CD4-positive, alpha-beta T cell treated with Interleukin-12 subunit alpha and Interleukin-12 subunit beta, for 1 hour (primary cell): ENCODE data around the gene CDCP2.
"Not testable (repeated sequence)": the region's sequence is repeated elsewhere in the genome, so short reads cannot be mapped to it uniquely, and the experiment has no call there.

Experiments
- DNase-seq: peaks from one replicate; pipeline ENCODE4 v3.0.0-alpha.2; 2020

The CDCP2 gene

GRCh38 chr1:54112705-54113368 lies 40.0 kb downstream of the CDCP2 start:
- DNase-seq: no peak

GRCh38 chr1:54112027-54112426 lies 40.8 kb downstream of the CDCP2 start:
- DNase-seq: no peak

- no peak for DNase-seq
These were observed 41.2 kb downstream of the CDCP2 start for GRCh38 chr1:54111624-54112023.

GRCh38 chr1:54110996-54111395 lies 41.8 kb downstream of the CDCP2 start:
- no peak for DNase-seq

- no peak for DNase-seq
These were observed 43.4 kb downstream of the CDCP2 start for GRCh38 chr1:54109129-54110090.

- no peak for DNase-seq
These were observed 44.6 kb downstream of the CDCP2 start for GRCh38 chr1:54108156-54108555.

GRCh38 chr1:54107131-54107530 lies 45.7 kb downstream of the CDCP2 start:
- no peak for DNase-seq

GRCh38 chr1:54105736-54106269 lies 47.0 kb downstream of the CDCP2 start:
- no peak for DNase-seq

- no peak for DNase-seq
These were observed 47.7 kb downstream of the CDCP2 start for GRCh38 chr1:54105080-54105479.

GRCh38 chr1:54104613-54105012 lies 48.2 kb downstream of the CDCP2 start:
- not testable (repeated sequence) for DNase-seq

- no peak for DNase-seq
These were observed 49.4 kb downstream of the CDCP2 start for GRCh38 chr1:54103414-54103813.

GRCh38 chr1:54100500-54100899 lies 52.3 kb downstream of the CDCP2 start:
- DNase-seq: no peak

GRCh38 chr1:54099061-54099610 lies 53.7 kb downstream of the CDCP2 start:
- DNase-seq: no peak

GRCh38 chr1:54096877-54097240 lies 55.9 kb downstream of the CDCP2 start:
- DNase-seq: no peak

GRCh38 chr1:54096227-54096876 lies 56.4 kb downstream of the CDCP2 start:
- no peak for DNase-seq

- DNase-seq: no peak
These were observed 57.1 kb downstream of the CDCP2 start for GRCh38 chr1:54095546-54096226.

- DNase-seq: not testable (repeated sequence)
These were observed 58.1 kb downstream of the CDCP2 start for GRCh38 chr1:54094730-54095105.

- DNase-seq: no peak
These were observed 58.6 kb downstream of the CDCP2 start for GRCh38 chr1:54094001-54094729.

- no peak for DNase-seq
These were observed 61.1 kb downstream of the CDCP2 start for GRCh38 chr1:54091666-54092065.

- DNase-seq: no peak
These were observed 64.4 kb downstream of the CDCP2 start for GRCh38 chr1:54088385-54088784.

GRCh38 chr1:54086754-54087153 lies 66.0 kb downstream of the CDCP2 start:
- DNase-seq: no peak

- no peak for DNase-seq
These were observed 68.0 kb downstream of the CDCP2 start for GRCh38 chr1:54084794-54085193.
